Measurements from ENCODE around the gene OSBP2. TPM values are rescaled to one million over a fixed set of nuclear protein-coding genes. Genes with fewer than 3 reads are reported as not detected.

The OSBP2 gene
- polyA plus RNA-seq, 1 experiment, result 0.77 TPM

DNA sequence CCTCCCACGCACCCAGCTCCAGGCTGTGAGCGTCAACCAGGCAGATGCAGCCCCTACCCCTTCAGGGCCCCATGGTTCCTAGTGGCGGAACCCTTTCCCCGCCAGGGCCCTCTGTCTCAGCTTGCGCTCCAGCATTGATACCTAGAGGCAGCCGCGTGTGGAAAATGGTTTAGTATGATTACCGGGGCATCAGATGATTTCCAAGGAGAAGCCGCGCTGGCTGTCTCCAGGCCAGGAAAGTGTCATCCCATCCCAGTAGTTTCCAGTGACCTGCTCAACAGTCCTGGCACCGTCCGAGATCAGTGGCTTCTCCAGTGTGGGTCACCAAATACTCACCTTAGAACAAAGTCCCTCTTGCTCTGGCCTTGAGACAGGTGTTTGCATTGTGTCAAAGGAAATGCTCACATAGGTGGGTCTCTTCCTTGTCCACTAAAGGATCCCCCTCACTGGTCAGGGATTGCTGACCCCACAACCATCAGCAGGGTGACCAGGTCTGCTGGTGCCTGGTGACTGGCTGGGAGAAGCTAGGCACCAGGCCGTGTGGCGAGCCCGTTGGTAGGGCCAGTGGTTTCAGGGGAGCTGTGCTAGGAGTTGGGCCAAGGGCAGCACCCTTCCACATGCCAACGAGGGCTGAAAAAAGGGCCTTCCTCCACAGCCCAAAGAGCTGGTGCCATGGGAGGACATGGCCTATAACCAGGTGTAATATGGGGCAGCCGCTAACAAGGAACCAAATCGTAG lies 164.5 kb downstream of the OSBP2 start:
- CTCF ChIA-PET, result no interaction called here
- no peak for DNase-seq (ENCODE audit: low read depth)
- POLR2A ChIA-PET, result no interaction called here
- TF ChIP-seq, protein P1, sequence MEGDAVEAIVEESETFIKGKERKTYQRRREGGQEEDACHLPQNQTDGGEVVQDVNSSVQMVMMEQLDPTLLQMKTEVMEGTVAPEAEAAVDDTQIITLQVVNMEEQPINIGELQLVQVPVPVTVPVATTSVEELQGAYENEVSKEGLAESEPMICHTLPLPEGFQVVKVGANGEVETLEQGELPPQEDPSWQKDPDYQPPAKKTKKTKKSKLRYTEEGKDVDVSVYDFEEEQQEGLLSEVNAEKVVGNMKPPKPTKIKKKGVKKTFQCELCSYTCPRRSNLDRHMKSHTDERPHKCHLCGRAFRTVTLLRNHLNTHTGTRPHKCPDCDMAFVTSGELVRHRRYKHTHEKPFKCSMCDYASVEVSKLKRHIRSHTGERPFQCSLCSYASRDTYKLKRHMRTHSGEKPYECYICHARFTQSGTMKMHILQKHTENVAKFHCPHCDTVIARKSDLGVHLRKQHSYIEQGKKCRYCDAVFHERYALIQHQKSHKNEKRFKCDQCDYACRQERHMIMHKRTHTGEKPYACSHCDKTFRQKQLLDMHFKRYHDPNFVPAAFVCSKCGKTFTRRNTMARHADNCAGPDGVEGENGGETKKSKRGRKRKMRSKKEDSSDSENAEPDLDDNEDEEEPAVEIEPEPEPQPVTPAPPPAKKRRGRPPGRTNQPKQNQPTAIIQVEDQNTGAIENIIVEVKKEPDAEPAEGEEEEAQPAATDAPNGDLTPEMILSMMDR (IDR thresholded peaks at IDR 0.05; ENCODE audit: insufficient read depth, low read depth, low read length), result no peak
- Histone ChIP-seq H3K4me3 (ENCODE audit: low read depth, low read length) (no peak overlapping the region), H3K27me3 (ENCODE audit: control insufficient read depth, insufficient read depth, low read length) (0 out of 2 replicates have a peak, but pooled peaks cover 4% of the 10 kb centered on the region), H3K36me3 (ENCODE audit: control insufficient read depth, insufficient read depth, low read length) (no peaks in the 10 kb centered on the region)

DNA sequence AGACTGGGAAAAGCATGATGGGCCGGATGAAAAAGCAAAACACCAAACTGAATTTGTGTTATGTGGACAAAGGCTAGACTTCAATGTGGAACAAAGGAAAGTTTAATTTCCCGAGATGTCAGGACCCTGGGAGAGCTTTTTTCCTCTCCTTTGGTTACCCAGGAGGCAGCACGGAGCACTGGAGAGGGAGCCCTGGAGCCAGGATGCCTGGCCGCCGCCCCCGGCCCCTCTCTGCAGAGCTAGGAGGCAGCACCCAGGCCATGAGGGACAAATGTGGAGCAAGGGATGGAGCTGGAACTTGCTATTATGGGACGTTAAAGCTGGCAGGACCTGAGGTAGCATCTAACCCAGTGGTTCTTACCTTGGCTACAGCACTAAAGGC lies 165.0 kb downstream of the OSBP2 start:
- Histone ChIP-seq H3K36me3 (ENCODE audit: control insufficient read depth, insufficient read depth, low read length) (no peaks in the 10 kb centered on the region), H3K27me3 (ENCODE audit: control insufficient read depth, insufficient read depth, low read length) (0 out of 2 replicates have a peak, but pooled peaks cover 4% of the 10 kb centered on the region), H3K4me3 (ENCODE audit: low read depth, low read length) (no peak overlapping the region)
- TF ChIP-seq, protein P1 (IDR thresholded peaks at IDR 0.05; ENCODE audit: insufficient read depth, low read depth, low read length), result no peak
- no peak for DNase-seq (ENCODE audit: low read depth)
- ChIA-PET CTCF (no interaction called here), POLR2A (no interaction called here)

DNA sequence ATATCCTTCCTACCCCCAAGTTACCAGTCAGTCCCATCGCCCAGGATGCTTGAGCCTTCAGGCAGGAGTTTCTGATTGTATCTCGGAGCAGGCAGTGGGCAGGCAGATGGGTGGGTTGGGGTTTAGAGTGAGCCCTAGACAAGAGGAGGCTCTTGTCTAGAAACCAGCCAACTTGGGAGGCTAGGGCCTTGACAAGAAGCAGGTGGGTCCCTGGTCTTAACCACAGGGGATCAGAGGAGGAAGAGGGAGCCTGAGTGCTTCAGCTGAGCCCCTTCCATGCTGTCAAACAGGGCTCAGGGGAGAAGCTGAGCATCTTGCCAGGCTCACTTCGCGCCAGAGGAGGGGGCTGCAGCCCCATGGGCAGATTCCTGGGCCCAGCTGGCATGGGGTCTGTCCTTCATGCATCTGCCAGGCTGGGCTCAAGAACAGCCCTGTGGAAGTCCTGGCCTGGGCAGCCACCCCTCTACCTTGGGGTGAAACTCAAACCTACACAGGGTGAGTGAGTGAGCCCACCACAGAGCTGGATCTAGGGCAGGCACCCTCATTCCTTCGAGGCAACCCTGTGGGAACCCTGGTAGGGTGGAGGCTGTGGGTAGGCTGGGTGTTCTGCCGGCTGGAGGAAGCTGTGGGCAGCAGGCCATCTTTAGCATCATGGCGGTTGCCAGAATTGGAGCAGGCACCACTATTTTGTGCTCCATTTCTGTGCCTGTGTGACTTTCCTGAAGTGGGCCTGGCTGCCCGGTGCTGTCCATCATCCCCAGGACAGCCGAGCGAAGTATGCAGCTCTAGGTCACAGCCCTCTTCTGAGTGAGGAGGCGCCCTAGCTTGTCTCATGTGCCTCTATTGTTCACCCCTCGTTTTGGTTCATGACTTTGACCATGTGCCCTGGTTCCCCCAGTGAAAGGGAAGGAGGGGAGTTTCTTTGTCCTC lies 165.8 kb downstream of the OSBP2 start:
- Histone ChIP-seq H3K4me3 (ENCODE audit: low read depth, low read length) (no peak overlapping the region), H3K36me3 (ENCODE audit: control insufficient read depth, insufficient read depth, low read length) (no peaks in the 10 kb centered on the region), H3K27me3 (ENCODE audit: control insufficient read depth, insufficient read depth, low read length) (0 out of 2 replicates have a peak, but pooled peaks cover 4% of the 10 kb centered on the region)
- DNase-seq (ENCODE audit: low read depth), result no peak
- ChIA-PET POLR2A (no interaction called here), CTCF (no interaction called here)
- TF ChIP-seq, protein P1 (IDR thresholded peaks at IDR 0.05; ENCODE audit: insufficient read depth, low read depth, low read length), result no peak

DNA sequence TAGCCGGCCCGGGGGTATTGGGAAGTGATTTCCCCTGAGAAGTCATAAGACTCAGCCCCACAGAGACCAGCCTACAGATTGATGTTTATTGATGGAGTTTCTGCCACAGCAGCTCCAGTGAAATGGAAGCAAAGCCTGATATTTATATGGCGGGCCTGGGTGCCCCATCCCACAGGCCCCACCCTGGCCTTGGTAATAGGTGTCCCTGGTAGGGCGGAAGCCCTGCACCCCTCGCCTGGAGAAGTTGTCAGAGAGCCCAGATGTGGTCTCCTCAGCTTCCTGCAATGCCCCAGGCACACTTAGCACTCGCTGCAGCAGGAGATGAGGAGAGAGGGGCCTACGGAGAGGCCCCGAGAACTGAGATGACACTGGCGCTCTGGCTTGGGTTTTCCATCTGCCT lies 166.5 kb downstream of the OSBP2 start:
- no peak for DNase-seq (ENCODE audit: low read depth)
- Histone ChIP-seq H3K27me3 (ENCODE audit: control insufficient read depth, insufficient read depth, low read length) (0 out of 2 replicates have a peak, but pooled peaks cover 2% of the 10 kb centered on the region), H3K4me3 (ENCODE audit: low read depth, low read length) (no peak overlapping the region), H3K36me3 (ENCODE audit: control insufficient read depth, insufficient read depth, low read length) (no peaks in the 10 kb centered on the region)
- ChIA-PET CTCF (interaction anchor here (1.8 kb wide), 1 partner anchor 30 kb away, joined by 5 read pairs; no protein-coding TSS in a partner anchor), POLR2A (no interaction called here)
- TF ChIP-seq, protein P1 (IDR thresholded peaks at IDR 0.05; ENCODE audit: insufficient read depth, low read depth, low read length), result no peak
